GM23338 (cell line): ENCODE measurements around the gene PPM1H. TPM values are rescaled to one million over a fixed set of nuclear protein-coding genes. Genes with fewer than 3 reads are reported as not detected.

Source experiments
- ATAC-seq: fragments of 200-7000 bp; cut with Tn5 transposase; 3 replicates; pipeline ENCODE4 v1.9.1; 2020
- DNase-seq: peaks from one replicate; pipeline ENCODE4 v3.0.0-alpha.2; 2015; ENCODE audit warnings: low spot score
- H2AFZ ChIP-seq: fragments of 200-600 bp; sonication (generic); 2 replicates; pipeline ENCODE4 v1.8.0; 2016; ENCODE audit warnings: antibody characterized with exemption, mild to moderate bottlenecking, moderate library complexity
- H3F3A ChIP-seq: fragments of 200-600 bp; sonication (generic); replicated peaks from 2 replicates; pipeline ENCODE4 v1.8.0; 2017; ENCODE audit warnings: antibody characterized with exemption, mixed run types, low read depth
- H3K27ac ChIP-seq: fragments of 200-600 bp; sonication (generic); 2 replicates; pipeline ENCODE4 v1.6.1; 2016; ENCODE audit warnings: low read depth
- H3K27me3 ChIP-seq: fragments of 200-600 bp; sonication (generic); 2 replicates; pipeline ENCODE4 v1.8.0; 2016; ENCODE audit warnings: mild to moderate bottlenecking, mixed run types, moderate library complexity; ENCODE audit not compliant: insufficient read depth
- H3K36me3 ChIP-seq: fragments of 200-600 bp; sonication (generic); 2 replicates; pipeline ENCODE4 v1.8.0; 2016; ENCODE audit warnings: mild to moderate bottlenecking; ENCODE audit not compliant: insufficient read depth
- H3K4me1 ChIP-seq: fragments of 200-600 bp; sonication (generic); 2 replicates; pipeline ENCODE4 v1.8.0; 2016; ENCODE audit warnings: mild to moderate bottlenecking, moderate library complexity; ENCODE audit not compliant: insufficient read depth
- H3K4me2 ChIP-seq: fragments of 200-600 bp; sonication (generic); 2 replicates; pipeline ENCODE4 v1.7.1; 2017; ENCODE audit warnings: mixed run types
- H3K4me3 ChIP-seq: fragments of 200-600 bp; sonication (generic); 2 replicates; pipeline ENCODE4 v1.6.1; 2016; ENCODE audit warnings: mixed run types
- H3K79me2 ChIP-seq: fragments of 200-600 bp; sonication (generic); replicated peaks from 2 replicates; pipeline ENCODE4 v1.8.0; 2017; ENCODE audit warnings: mild to moderate bottlenecking; ENCODE audit not compliant: insufficient read depth
- H3K9me2 ChIP-seq: fragments of 200-600 bp; sonication (generic); 2 replicates; pipeline ENCODE4 v1.8.0; 2017; ENCODE audit not compliant: insufficient read depth
- H4K20me1 ChIP-seq: fragments of 200-600 bp; sonication (generic); replicated peaks from 2 replicates; pipeline ENCODE4 v1.8.0; 2017; ENCODE audit warnings: mild to moderate bottlenecking; ENCODE audit not compliant: insufficient read depth
- H3K27ac Mint-ChIP-seq: 2 replicates; pipeline ENCODE4 v1.8.0; 2020; ENCODE audit warnings: inconsistent platforms, mild to moderate bottlenecking, moderate library complexity, mixed read lengths
- H3K27me3 Mint-ChIP-seq: 3 replicates; pipeline ENCODE4 v1.8.0; 2022; ENCODE audit warnings: low read depth, mild to moderate bottlenecking, moderate library complexity, mixed read lengths, inconsistent platforms; ENCODE audit not compliant: insufficient read depth, poor library complexity
- H3K36me3 Mint-ChIP-seq: 3 replicates; pipeline ENCODE4 v1.8.0; 2021; ENCODE audit warnings: low read depth, mild to moderate bottlenecking, inconsistent platforms, moderate library complexity, mixed read lengths
- H3K4me1 Mint-ChIP-seq: 3 replicates; pipeline ENCODE4 v1.8.0; 2020; ENCODE audit warnings: mild to moderate bottlenecking, inconsistent platforms, mixed read lengths
- H3K4me3 Mint-ChIP-seq: 3 replicates; pipeline ENCODE4 v1.8.0; 2021; ENCODE audit warnings: moderate library complexity, mild to moderate bottlenecking, inconsistent platforms, mixed read lengths
- H3K9me3 Mint-ChIP-seq: 3 replicates; pipeline ENCODE4 v1.8.0; 2020; ENCODE audit warnings: moderate library complexity, mild to moderate bottlenecking, inconsistent platforms, mixed read lengths
- NANOG ChIP-seq: IDR thresholded peaks from 2 replicates; pipeline ENCODE4 v1.6.1; 2016; ENCODE audit warnings: antibody characterized with exemption, borderline replicate concordance
- REST ChIP-seq: IDR thresholded peaks from one replicate; pipeline ENCODE4 v1.6.1; 2018; ENCODE audit warnings: antibody characterized with exemption; ENCODE audit not compliant: unreplicated experiment
- ZNF114 ChIP-seq: fragments of 250-450 bp; sonication (Bioruptor Pico); IDR thresholded peaks from 2 replicates; pipeline ENCODE4 v1.5.0; 2020; ENCODE audit warnings: mild to moderate bottlenecking, moderate library complexity
- polyA plus RNA-seq: library from polyadenylated mRNA; unstranded; fragments of >200 nt; fragmentation: Nextera tagmentation; extraction: Ambion mirVana; gene quantifications from 2 replicates; pipeline ENCODE4 v1.2.1, GENCODE V29; 2016
- total RNA-seq: library from RNA; depleted of rRNA; stranded (reverse); fragments of >200 nt; shearing (Covaris generic); gene quantifications from 2 replicates; pipeline ENCODE4 v1.2.3, GENCODE V29; 2014
- TF ChIP-seq, protein P1 (sequence below): fragments of 250-450 bp; sonication (Bioruptor Pico); IDR thresholded peaks from 2 replicates; pipeline ENCODE4 v1.5.0; 2020; ENCODE audit warnings: mild to moderate bottlenecking, moderate library complexity

PPM1H gene
- total and polyA plus RNA-seq, 2 experiments from 2014 or later, result 11.4 to 41.2 TPM

DNA sequence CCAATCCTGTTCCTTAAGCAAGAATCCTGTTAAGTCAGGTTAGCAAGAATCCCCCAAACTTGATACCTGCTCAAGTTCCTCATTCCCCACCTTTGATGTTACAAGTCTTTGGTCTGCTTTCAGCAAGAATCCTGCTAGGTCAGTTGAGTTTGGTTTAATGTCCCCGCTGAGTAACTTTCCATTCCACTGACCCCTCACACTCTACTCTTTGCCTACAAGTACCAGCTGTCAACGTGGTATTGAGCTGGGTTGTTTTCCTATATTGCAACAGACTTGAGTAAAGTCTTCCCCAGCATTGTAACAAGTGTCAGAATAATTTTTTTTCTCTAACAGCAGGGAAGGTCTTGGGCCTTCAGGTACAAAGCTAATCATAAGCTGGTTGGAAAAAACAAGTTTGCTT is 6.3 kb downstream of the PPM1H start:
- H4K20me1 ChIP-seq, result 0 out of 2 replicates have a peak, but pooled peaks cover 5% of the 10 kb centered on the region
- H3F3A ChIP-seq, result no peaks in the 10 kb centered on the region
- H3K27ac Mint-ChIP-seq, result 0 out of 2 replicates have a peak overlapping the region, but pooled peaks have one; percentile 4
- H3K27ac ChIP-seq, result no peak overlapping the region
- no peaks in the 10 kb centered on the region for H3K9me3 Mint-ChIP-seq
- no peak overlapping the region for H3K4me3 ChIP-seq
- H3K4me1 ChIP-seq, result peaks cover 52% of the 10 kb centered on the region
- H3K9me2 ChIP-seq, result no peaks in the 10 kb centered on the region
- no peaks in the 10 kb centered on the region for H3K36me3 Mint-ChIP-seq
- peaks cover 1% of the 10 kb centered on the region for H3K27me3 Mint-ChIP-seq
- DNase-seq (peak; percentile 42), ATAC-seq (no peak)
- H3K4me2 ChIP-seq, result peak overlapping the region; percentile 95
- H3K4me1 Mint-ChIP-seq, result peaks cover 49% of the 10 kb centered on the region
- peaks cover 94% of the 10 kb centered on the region for H3K79me2 ChIP-seq
- TF ChIP-seq NANOG, result no peak
- TF ChIP-seq, protein P1, sequence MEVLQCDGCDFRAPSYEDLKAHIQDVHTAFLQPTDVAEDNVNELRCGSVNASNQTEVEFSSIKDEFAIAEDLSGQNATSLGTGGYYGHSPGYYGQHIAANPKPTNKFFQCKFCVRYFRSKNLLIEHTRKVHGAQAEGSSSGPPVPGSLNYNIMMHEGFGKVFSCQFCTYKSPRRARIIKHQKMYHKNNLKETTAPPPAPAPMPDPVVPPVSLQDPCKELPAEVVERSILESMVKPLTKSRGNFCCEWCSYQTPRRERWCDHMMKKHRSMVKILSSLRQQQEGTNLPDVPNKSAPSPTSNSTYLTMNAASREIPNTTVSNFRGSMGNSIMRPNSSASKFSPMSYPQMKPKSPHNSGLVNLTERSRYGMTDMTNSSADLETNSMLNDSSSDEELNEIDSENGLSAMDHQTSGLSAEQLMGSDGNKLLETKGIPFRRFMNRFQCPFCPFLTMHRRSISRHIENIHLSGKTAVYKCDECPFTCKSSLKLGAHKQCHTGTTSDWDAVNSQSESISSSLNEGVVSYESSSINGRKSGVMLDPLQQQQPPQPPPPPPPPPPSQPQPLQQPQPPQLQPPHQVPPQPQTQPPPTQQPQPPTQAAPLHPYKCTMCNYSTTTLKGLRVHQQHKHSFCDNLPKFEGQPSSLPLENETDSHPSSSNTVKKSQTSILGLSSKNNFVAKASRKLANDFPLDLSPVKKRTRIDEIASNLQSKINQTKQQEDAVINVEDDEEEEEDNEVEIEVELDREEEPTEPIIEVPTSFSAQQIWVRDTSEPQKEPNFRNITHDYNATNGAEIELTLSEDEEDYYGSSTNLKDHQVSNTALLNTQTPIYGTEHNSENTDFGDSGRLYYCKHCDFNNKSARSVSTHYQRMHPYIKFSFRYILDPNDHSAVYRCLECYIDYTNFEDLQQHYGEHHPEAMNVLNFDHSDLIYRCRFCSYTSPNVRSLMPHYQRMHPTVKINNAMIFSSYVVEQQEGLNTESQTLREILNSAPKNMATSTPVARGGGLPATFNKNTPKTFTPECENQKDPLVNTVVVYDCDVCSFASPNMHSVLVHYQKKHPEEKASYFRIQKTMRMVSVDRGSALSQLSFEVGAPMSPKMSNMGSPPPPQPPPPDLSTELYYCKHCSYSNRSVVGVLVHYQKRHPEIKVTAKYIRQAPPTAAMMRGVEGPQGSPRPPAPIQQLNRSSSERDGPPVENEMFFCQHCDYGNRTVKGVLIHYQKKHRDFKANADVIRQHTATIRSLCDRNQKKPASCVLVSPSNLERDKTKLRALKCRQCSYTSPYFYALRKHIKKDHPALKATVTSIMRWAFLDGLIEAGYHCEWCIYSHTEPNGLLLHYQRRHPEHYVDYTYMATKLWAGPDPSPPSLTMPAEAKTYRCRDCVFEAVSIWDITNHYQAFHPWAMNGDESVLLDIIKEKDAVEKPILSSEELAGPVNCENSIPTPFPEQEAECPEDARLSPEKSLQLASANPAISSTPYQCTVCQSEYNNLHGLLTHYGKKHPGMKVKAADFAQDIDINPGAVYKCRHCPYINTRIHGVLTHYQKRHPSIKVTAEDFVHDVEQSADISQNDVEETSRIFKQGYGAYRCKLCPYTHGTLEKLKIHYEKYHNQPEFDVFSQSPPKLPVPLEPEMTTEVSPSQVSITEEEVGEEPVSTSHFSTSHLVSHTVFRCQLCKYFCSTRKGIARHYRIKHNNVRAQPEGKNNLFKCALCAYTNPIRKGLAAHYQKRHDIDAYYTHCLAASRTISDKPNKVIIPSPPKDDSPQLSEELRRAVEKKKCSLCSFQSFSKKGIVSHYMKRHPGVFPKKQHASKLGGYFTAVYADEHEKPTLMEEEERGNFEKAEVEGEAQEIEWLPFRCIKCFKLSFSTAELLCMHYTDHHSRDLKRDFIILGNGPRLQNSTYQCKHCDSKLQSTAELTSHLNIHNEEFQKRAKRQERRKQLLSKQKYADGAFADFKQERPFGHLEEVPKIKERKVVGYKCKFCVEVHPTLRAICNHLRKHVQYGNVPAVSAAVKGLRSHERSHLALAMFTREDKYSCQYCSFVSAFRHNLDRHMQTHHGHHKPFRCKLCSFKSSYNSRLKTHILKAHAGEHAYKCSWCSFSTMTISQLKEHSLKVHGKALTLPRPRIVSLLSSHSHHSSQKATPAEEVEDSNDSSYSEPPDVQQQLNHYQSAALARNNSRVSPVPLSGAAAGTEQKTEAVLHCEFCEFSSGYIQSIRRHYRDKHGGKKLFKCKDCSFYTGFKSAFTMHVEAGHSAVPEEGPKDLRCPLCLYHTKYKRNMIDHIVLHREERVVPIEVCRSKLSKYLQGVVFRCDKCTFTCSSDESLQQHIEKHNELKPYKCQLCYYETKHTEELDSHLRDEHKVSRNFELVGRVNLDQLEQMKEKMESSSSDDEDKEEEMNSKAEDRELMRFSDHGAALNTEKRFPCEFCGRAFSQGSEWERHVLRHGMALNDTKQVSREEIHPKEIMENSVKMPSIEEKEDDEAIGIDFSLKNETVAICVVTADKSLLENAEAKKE (CRISPR knock-in tag), result no peak
- H2AFZ ChIP-seq, result no peak overlapping the region
- H3K36me3 ChIP-seq, result no peaks in the 10 kb centered on the region
- no peak overlapping the region for H3K4me3 Mint-ChIP-seq
- H3K27me3 ChIP-seq, result no peaks in the 10 kb centered on the region

DNA sequence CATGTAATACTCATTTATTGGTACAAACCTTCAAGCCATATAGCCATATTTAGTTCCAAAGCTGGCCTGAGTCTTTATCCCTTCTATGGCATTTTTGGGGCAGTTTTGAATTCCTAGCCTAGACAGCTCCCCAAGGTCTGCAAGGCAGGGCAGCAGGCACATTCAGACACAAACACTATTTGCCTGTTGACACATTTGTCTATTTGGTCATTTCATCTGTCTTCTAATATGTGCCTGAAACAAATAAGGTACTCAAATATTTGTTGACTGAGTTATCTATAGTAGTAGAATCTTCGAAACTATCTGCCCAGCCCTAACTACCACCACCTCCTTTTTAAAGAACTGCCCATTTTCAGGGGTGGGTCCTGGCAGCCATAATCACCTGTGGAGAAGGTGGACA is 9.3 kb downstream of the PPM1H start:
- Histone ChIP-seq H3K36me3 (no peaks in the 10 kb centered on the region), H3K79me2 (peaks cover 97% of the 10 kb centered on the region), H3K4me2 (no peak overlapping the region), H3K27me3 (no peaks in the 10 kb centered on the region), H3K9me2 (no peaks in the 10 kb centered on the region), H3K27ac (no peak overlapping the region), H4K20me1 (0 out of 2 replicates have a peak, but pooled peaks cover 8% of the 10 kb centered on the region), H3F3A (no peaks in the 10 kb centered on the region), H2AFZ (no peak overlapping the region), H3K4me1 (peaks cover 42% of the 10 kb centered on the region), H3K4me3 (no peak overlapping the region)
- H3K27me3 Mint-ChIP-seq, result no peaks in the 10 kb centered on the region
- no peaks in the 10 kb centered on the region for H3K9me3 Mint-ChIP-seq
- DNase-seq, result no peak
- no peak overlapping the region for H3K4me3 Mint-ChIP-seq
- H3K36me3 Mint-ChIP-seq, result 0 out of 3 replicates have a peak, but pooled peaks cover 3% of the 10 kb centered on the region
- no peak overlapping the region for H3K27ac Mint-ChIP-seq
- peaks cover 43% of the 10 kb centered on the region for H3K4me1 Mint-ChIP-seq
- no peak for ATAC-seq
- TF ChIP-seq REST, result no peak
- TF ChIP-seq ZNF114, result no peak
